PC-3 (cell line): ENCODE measurements around the gene LANCL2.

Source experiments
- EZH2 ChIP-seq: fragments of 300-600 bp; sonication (generic); IDR thresholded peaks from one replicate; pipeline ENCODE4 v1.6.1; 2017; ENCODE audit warnings: antibody characterized with exemption, mild to moderate bottlenecking, low read length; ENCODE audit not compliant: unreplicated experiment
- TF ChIP-seq, protein P1 (sequence below): fragments of 300-600 bp; sonication (generic); conservative IDR thresholded peaks from 2 replicates; pipeline ENCODE4 v1.5.1; 2017; ENCODE audit warnings: antibody characterized with exemption, low read depth, mild to moderate bottlenecking, low read length

DNA sequence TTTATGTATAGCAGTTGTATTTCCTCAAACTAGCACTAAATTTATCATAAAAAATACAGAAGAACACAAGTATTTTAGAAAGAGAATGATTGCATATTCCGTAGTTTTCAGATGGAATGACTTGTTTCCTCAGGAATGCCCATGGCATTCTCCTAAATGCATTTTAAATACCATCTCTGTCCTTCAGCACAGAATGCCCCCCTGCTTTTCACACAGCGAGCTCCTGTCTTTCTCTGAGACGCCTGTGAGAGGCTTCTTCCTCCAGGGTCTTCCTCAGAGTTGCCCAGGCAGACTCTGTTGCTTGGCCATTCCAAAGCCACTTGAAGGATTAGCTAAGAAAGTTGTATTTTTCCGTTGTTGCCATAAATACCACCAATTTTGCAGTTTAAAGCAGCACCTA, 10.1 kb downstream of the LANCL2 start:
- TF ChIP-seq, protein P1, sequence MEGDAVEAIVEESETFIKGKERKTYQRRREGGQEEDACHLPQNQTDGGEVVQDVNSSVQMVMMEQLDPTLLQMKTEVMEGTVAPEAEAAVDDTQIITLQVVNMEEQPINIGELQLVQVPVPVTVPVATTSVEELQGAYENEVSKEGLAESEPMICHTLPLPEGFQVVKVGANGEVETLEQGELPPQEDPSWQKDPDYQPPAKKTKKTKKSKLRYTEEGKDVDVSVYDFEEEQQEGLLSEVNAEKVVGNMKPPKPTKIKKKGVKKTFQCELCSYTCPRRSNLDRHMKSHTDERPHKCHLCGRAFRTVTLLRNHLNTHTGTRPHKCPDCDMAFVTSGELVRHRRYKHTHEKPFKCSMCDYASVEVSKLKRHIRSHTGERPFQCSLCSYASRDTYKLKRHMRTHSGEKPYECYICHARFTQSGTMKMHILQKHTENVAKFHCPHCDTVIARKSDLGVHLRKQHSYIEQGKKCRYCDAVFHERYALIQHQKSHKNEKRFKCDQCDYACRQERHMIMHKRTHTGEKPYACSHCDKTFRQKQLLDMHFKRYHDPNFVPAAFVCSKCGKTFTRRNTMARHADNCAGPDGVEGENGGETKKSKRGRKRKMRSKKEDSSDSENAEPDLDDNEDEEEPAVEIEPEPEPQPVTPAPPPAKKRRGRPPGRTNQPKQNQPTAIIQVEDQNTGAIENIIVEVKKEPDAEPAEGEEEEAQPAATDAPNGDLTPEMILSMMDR = no peak
- no peak for TF ChIP-seq EZH2
